ENCODE results near the gene DNAH2. TPM values are rescaled to one million over a fixed set of nuclear protein-coding genes. Genes with fewer than 3 reads are reported as not detected.

The DNAH2 gene
- total RNA-seq, 1 donor from 2014 or later: 0.31 TPM

DNA sequence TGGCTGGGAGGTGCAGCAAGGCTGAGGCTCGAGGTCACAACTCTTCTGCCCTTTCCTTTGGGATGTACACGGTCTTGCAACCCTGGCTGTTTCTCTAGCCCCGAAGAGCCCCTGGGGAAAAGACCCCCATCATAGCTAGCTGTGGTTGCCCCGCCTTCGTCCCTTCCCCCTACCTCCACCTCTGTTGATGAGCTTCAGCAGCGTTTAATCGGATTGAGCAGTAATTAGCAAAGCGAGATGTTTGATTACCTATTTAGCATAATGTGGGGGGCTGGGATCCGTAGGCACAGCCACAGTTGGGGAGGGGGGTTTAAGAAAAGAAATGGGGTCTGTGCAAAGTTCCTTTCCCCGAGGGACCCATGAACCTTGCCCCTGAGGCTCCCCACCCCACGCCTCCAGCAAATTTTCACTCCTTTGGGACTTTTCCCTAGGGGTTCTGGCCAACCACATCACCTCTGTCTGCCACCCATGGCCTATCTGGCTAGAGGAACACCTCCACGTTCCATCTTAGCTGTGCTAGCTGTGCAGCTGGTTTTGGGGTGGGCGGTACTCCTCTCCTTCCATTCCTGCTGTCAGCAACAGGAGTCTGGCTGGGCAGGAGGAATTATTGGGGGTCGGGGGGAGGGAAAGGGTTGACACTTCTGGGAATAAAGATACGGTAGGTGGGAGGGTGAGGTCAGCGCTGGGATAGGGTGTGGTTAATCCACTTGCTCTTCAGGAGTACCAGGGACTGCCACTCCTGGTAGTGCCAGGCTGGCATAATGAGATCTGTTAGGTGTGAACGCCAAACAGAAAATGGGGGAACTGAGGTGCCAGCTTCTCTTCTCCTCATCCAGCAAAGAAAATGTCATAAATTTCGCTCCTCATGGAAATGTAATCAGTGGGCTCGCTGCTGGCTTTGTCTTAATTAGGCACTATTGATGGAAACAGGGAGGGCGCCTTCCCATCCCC is 1.3 kb upstream of the DNAH2 start:
- no peak for DNase-seq (ENCODE audit: low spot score)
- intact Hi-C loops (cut with DNase I): no loop called here
- ATAC-seq: no peak

DNA sequence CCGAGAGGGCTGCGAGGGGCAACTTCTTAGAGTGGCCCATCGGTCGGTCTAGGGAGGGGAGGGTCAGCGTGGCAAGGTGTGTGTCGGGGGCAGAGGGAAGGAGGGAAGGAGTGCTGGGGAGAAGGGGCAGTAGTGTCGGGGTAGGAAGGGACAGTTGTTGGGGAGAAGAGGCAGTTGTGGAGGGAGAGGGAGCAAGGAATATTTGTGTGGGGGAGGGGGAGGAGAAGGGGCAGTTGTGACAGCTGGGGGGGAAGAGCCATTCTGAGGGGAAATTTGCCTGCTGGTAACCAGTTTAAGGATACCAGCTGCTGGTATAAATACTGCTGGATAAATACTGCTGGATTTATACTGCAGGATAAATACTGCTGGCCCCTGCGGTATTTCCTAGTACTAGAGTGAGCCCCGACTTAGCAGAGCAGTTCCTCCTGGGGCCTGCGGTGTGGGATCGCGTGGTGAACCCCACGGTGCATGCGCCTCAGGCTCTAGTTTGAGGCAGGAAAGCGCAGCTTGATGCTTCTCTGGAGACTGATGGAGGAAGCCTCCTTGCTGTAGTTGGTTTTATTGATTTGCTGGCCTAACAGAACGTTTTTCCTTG is 309 bp downstream of the DNAH2 start:
- DNase-seq (ENCODE audit: low spot score) (no peak), ATAC-seq (peak; percentile 50)
- intact Hi-C loops (cut with DNase I): no loop called here

DNA sequence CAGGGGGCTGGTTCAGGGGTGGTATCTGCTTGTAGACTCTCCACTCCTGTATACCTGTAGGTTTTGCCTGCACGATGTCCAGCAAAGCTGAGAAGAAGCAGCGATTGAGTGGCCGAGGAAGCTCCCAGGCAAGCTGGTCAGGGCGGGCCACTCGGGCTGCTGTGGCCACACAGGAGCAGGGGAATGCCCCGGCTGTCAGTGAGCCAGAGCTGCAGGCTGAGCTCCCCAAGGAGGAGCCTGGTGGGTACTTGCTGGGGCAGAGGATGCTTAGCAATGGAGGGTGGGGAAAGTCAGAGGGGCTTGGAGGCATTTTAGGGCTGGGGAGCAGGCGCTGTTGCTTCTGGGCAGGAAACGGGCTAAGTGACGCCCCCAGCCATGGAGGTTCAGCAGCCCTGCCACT is 2.1 kb downstream of the DNAH2 start:
- ATAC-seq (no peak), DNase-seq (ENCODE audit: low spot score) (no peak)
- intact Hi-C loops (cut with DNase I): no loop called here

DNA sequence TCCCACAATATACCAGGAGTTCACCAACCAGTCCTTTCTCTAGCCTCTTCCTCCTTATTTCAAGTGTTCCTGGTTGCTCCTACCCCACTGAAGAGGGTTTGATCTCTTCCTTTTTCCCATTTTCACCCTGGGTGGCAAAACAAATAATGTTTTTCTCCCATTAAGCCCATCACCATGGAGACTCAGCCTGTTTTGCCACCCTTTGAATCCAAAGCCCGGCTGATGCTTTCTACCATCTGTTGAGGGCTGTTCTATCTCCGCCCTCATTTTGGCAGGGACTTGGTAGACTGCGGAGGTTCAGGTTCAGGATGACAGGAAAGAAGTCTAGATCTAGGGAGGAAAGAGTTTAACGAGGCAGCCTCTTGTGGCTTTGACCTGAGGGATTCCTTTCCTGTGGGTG is 2.6 kb downstream of the DNAH2 start:
- ATAC-seq (no peak), DNase-seq (ENCODE audit: low spot score) (no peak)
- intact Hi-C loops (cut with DNase I): no loop called here

DNA sequence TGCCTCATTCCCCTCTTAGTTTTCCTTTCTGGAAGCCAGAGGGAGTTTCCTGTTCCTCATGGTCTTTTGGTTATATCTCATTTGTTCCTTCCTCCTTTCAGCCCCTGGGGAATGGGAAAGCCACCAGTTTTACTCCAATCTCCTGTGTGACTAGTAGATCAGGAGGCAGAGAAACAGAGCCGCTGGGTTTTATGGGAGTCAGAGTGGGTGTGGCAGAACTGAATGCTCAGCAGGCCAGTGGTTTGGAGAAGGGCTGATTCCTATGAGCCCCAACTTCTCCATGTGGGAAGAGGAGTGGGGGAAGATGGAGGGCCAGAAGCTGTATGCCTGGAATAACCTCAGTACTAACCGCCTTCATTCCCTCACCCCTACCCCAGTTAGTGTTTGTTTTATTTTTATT is 4.1 kb downstream of the DNAH2 start:
- intact Hi-C loops (cut with DNase I): no loop called here
- ATAC-seq (no peak), DNase-seq (ENCODE audit: low spot score) (no peak)

DNA sequence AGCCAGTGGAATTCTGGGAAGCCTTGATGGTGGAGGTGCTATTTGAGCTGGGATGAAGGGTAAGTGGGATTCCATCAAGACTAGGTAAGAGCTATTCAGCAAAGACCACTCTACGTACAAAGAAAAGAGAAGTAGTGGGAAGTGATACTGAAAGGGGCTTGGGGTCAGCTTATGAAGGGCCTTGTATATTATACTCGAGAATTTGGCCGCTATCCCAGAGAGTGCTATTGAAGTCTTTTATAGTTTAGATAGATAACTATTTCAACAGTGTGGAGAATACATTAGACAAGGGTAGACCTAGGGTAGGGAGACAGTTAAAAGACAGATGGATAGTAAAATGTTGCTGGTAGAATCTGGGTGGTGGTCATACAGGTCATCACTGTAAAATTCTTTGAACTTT is 10.3 kb downstream of the DNAH2 start:
- ATAC-seq: no peak
- no peak for DNase-seq (ENCODE audit: low spot score)
- intact Hi-C loops (cut with DNase I): no loop called here

DNA sequence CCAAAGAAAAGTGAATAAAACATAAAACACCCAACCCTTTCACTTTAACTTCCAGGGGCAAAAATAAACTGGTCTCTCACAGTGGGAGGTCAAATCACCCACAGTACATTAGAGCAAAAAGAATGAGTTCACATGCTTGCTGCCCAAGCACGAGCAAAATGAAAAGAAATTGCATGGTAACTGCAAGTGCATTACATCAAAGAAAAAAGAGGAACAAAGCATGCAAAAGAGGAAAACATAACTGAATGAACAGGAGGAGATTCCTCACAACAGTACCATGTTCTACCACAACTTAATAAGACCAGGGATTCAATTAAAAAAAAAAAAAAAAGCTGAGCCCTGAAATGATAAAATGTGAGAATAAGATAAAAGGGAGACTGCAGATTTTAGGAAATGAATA is 12.3 kb downstream of the DNAH2 start:
- intact Hi-C loops (cut with DNase I): no loop called here
- DNase-seq (ENCODE audit: low spot score) (no peak), ATAC-seq (no peak)

DNA sequence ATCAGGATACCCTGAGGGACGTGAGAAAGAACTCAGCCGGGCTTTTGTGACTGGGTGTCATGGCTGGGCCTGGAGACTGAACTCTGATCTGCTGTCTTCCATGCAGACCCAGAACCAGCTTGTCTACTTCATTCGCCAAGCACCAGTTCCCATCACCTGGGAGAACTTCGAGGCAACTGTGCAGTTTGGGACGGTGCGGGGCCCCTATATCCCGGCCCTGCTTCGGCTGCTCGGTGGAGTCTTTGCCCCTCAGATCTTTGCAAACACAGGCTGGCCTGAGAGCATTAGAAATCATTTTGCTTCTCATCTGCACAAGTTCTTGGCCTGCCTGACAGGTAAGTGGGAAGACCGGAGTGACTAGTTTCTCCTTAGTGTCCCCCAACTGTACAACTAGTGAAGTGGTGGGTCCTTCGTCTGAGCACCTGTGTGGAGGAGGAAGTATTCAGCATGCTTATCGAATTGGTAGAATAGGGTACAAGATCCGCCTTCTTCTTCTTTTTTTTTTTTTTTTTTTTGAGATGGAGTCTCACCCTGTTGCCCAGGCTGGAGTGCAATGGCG is 15.5 kb downstream of the DNAH2 start:
- intact Hi-C loops (cut with DNase I): no loop called here
- ATAC-seq (no peak), DNase-seq (ENCODE audit: low spot score) (no peak)

DNA sequence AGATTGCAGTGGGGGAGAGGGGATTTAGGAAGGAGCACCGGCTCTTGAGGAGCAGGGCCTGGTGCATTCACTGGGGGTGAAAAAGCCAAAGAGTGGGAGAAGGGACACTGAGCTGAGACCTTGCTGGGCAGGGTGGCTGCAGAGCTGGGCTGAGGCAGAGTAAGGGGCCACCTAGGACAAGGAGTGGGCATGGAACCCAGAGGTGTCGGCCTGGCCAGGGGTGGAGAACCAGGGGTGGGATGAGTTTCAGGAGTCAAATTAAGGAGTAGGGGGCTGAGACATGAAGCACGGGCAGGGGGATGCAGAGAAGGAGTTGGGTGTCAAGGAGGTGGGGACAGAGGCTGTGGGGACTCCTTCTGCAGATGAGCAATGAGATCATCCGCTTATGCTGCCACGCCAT is 20.1 kb downstream of the DNAH2 start:
- DNase-seq (ENCODE audit: low spot score) (no peak), ATAC-seq (no peak)
- intact Hi-C loops (cut with DNase I): no loop called here

DNA sequence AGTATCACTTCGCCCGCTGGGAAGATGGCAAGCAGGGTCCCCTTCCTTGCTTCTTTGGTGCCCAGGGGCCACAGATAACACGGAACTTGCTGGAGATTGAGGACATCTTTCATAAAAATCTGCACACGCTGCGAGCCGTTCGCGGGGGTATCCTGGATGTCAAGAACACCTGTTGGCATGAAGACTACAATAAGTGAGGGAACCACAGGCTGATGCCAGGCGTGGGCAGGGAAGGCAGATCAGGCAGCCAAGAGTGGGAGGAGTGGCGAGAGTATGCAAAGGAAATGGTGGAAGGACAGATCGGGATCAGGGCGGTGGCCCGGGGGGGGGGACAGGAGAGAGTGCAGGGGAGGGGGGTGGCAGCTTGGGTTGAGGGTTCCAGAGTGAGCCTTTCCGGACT is 22.2 kb downstream of the DNAH2 start:
- intact Hi-C loops (cut with DNase I): no loop called here
- no peak for ATAC-seq
- DNase-seq (ENCODE audit: low spot score): no peak

DNA sequence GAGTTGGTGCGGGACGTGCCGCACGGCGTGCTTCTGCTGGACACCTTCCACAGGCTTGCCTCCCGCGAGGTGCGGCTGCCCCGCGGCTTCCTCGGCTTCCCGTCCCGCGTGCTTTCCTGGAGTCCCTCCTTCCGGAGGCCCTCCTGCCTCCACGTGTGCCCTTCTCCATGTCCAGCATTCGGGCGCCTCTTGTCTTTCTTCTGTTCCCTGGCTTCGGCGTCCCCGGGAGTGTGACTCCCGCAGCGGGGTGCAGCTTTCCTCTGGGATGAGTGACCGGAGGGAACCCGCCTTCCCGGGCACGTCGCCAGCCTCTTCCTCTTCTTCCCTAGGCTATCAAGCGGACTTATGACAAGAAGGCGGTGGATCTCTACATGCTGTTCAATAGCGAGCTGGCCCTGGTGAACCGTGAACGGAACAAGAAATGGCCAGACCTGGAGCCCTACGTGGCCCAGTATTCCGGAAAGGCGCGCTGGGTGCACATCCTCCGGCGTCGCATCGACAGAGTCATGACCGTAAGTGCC is 23.0 kb downstream of the DNAH2 start:
- intact Hi-C loops (cut with DNase I): no loop called here
- ATAC-seq (no peak), DNase-seq (ENCODE audit: low spot score) (no peak)

DNA sequence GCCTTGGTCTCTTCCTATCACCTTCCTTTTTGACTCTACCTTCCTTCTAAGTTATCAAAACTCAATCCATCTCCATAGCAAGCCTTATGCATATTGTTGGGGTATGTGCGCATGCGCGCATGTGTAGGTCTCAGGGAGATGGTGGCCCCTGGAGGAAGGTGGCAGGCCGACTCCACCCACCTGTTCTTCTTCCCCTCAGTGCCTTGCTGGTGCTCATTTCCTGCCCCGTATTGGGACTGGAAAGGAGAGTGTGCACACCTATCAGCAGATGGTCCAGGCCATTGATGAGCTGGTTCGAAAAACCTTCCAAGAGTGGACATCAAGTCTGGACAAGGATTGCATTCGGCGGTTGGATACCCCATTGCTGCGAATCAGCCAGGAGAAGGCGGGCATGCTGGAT is 25.2 kb downstream of the DNAH2 start:
- intact Hi-C loops (cut with DNase I): no loop called here
- no peak for DNase-seq (ENCODE audit: low spot score)
- no peak for ATAC-seq

DNA sequence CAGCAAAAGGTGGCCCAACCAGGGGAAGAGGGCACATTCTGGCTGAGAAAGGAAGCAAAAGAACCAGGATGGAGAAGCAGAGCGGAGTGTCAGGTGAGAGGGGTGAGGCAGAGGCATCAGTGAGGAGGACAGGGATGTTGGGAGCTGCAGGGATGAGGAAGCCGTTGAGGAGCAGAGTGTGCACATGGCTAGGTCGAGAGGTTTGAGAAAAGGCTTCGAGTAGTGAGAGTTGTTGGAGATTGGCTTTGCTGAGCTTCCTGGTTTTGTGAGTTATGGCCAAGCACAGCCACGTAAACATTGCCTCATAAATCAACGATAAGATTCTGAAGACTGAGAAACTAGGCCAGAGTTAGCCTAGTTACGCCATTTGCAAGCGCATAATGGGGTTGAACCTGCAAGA is 26.9 kb downstream of the DNAH2 start:
- no peak for ATAC-seq
- intact Hi-C loops (cut with DNase I): no loop called here
- no peak for DNase-seq (ENCODE audit: low spot score)

DNA sequence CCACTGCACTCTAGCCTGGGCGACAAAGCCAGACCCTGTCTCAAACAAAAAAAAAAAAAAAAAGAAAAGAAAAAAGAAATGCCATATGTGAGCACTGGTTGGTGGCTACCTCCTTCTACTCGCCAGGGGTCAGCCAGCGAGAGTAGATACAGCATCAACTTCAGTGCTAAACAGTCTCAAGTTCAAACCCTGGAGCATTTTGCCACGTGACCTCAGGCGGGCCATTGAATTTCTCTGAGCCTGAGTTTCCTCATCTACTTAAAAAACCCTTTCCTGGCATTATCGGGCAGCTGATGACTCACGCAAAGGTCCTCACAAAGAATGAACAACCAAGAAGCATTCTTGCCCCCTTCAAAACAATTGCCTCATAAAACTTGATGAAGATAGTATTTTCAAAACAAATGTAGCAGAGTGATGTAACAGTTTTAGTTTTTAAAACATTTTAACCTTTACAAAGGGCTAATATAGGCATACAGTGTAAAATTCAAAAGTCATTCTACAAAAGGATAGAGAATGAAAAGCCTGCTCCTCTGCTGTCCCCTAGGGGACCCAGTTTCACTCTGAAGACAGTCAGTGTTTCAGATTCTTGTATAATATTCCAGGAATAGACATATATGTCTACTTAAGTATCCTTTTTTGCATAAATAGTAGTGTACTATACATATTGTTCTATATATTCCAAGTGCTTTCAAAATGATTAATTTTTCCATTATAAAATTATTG is 28.4 kb downstream of the DNAH2 start:
- ATAC-seq (no peak), DNase-seq (ENCODE audit: low spot score) (no peak)
- intact Hi-C loops (cut with DNase I): no loop called here

DNA sequence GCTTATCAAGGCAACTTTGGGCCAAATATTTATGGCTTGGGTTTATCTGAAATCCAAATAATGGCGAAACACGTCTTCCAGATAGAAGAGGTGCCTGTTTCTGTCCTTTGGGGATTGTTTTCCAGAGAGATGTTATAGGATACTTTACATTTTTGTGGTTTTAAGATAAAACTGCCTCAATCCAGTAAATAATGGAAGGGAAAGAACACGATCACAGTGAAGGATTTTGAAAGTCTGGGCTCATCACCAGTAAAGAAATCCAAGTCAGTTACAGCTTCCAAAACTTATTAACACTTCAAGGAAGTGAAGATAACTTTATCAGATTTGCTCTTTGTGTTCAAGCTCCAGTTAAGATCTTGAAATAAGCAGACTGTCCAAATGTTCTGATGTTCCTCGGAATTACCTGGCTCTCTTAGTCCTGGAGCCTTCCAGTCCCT is 30.1 kb downstream of the DNAH2 start:
- DNase-seq (ENCODE audit: low spot score) (no peak), ATAC-seq (no peak)
- intact Hi-C loops (cut with DNase I): no loop called here

DNA sequence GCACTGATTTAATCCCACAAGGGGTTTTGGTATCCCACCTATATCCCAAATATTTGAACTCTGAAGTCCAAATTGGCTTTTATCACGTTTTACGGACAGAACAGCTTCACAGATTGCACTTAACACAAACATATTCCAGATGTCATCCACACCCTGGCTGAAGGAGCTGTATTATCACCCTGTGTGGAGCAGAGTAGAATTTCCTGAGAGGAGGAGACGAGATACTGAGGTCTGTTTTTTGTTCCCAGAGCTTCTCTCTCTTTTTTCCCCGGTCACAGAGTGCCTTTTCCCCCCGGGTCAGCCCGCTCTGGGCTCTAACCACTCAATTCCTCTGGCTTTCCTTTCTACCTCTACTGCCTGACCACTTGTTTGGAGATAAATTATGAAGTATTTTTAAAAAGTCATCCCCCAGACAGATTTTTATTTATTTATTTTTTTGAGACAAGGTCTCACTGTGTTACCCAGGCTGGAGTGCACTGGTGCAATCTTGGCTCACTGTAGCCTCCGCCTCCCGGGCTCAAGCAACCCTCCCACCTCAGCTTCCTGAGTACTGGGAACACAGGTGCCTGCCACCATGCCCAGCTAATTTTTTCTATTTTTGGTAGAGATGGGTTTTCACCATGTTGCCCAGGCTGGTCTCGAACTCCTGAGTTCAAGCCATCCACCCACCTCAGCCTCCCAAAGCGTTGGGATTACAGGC is 30.7 kb downstream of the DNAH2 start:
- no peak for ATAC-seq
- intact Hi-C loops (cut with DNase I): no loop called here
- no peak for DNase-seq (ENCODE audit: low spot score)

DNA sequence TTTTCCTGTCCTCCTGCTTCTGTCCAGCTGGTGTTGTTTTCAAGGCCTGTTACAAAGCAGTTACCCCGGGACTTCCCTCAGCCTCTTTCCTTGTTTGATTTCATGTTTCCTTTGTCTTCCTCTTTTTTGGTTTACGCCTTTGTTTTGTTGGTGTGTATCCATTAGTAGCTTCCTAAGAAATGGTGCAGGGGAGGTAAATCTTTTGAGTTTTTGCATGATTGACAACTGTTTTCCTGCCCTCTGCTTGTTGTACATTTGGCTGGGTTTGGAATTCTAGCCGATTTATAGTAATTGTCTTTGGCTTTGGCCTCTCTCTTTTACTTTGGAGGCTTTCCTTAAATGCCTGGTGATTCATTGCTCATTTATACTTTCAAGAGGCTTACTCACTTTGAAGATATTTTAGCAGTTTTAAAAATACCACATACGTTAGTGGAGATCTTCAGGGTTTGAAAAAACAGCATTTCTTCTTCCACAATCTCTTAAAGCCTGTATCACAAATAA is 32.8 kb downstream of the DNAH2 start:
- intact Hi-C loops (cut with DNase I): no loop called here
- no peak for ATAC-seq
- no peak for DNase-seq (ENCODE audit: low spot score)

DNA sequence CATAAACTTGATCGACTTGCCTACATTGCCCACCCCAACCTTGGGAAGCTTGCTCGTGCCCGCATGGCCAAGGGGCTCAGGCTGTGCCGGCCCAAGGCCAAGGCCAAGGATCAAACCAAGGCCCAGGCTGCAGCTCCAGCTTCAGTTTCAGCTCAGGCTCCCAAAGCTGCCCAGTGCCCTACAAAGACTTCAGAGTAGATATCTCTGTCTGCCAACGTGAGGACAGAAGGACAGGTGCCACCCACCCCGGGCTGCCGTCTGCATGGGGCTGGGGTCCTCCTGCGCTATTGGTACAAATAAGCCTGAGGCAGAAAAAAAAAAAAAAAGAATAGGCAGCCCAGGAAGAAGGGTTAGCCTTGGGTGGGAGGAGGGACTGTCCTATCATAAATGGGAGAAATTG is 37.1 kb downstream of the DNAH2 start:
- ATAC-seq (no peak), DNase-seq (ENCODE audit: low spot score) (no peak)
- intact Hi-C loops (cut with DNase I): no loop called here

All from sciatic nerve (tissue), 2 donors.